Panc1 (cell line): ENCODE results near the gene FNBP1L. TPM values are rescaled to one million over a fixed set of nuclear protein-coding genes. Genes with fewer than 3 reads are reported as not detected.
A peak's percentile ranks its signal among the peaks of the same experiment; 100 is the strongest.

Source experiments
- ATAC-seq: fragments of 200-7000 bp; cut with Tn5 transposase; 2 replicates; pipeline ENCODE4 v1.9.1; 2020; ENCODE audit warnings: mild to moderate bottlenecking, moderate library complexity
- BruUV-seq: library from RNA; stranded (reverse); fragments of 400-500 nt; replicated peaks from 2 replicates; lab custom pipeline; 2021; lab: Mats Ljungman, UMichigan
- CTCF ChIA-PET: fragments of 300-600 bp; sonication (Branson Sonifier 250); formaldehyde crosslinking; loops from one replicate; lab custom pipeline; 2022; ENCODE audit warnings: antibody characterized with exemption; lab: Charles Lee
- POLR2A ChIA-PET: fragments of 300-600 bp; sonication (Branson Sonifier 250); formaldehyde crosslinking; loops from one replicate; lab custom pipeline; 2022; ENCODE audit warnings: antibody characterized with exemption; lab: Charles Lee
- DNase-seq: peaks from one replicate; pipeline ENCODE4 v3.0.0-alpha.2; 2010; ENCODE audit warnings: low read depth, low spot score
- H3K27ac ChIP-seq: 2 replicates; pipeline ENCODE4 v1.5.1; 2011; ENCODE audit warnings: mild to moderate bottlenecking, low read length, inconsistent platforms
- H3K27me3 ChIP-seq: fragments of 200-500 bp; sonication (Bioruptor generic); 2 replicates; pipeline ENCODE4 v1.6.0; 2014; ENCODE audit warnings: low read length, inconsistent platforms; ENCODE audit not compliant: control insufficient read depth, insufficient read depth
- H3K36me3 ChIP-seq: fragments of 200-500 bp; sonication (Bioruptor generic); 2 replicates; pipeline ENCODE4 v1.5.1; 2014; ENCODE audit warnings: inconsistent platforms, mild to moderate bottlenecking, low read length, moderate library complexity; ENCODE audit not compliant: control insufficient read depth, insufficient read depth
- H3K4me1 ChIP-seq: 2 replicates; pipeline ENCODE4 v1.5.1; 2011; ENCODE audit warnings: inconsistent platforms, mild to moderate bottlenecking, low read length, moderate library complexity; ENCODE audit not compliant: control insufficient read depth, insufficient read depth
- H3K4me3 ChIP-seq, 2 experiments: 2 replicates each; pipeline ENCODE4 v1.5.1; 2011 to 2012; ENCODE audit warnings: low read depth in 2 of 2, low read length in 2 of 2, mild to moderate bottlenecking in 2 of 2, inconsistent platforms in 1 of 2, moderate library complexity in 1 of 2
- H3K9me3 ChIP-seq: fragments of 200-500 bp; sonication (Bioruptor generic); 2 replicates; pipeline ENCODE4 v1.5.1; 2014; ENCODE audit warnings: low read depth, mild to moderate bottlenecking, inconsistent platforms, low read length, moderate library complexity; ENCODE audit not compliant: control insufficient read depth, insufficient read depth
- POLR2AphosphoS5 ChIP-seq: IDR thresholded peaks from 2 replicates; pipeline ENCODE4 v1.6.1; 2012; ENCODE audit warnings: mild to moderate bottlenecking, low read depth, low read length, moderate library complexity
- REST ChIP-seq, 2 experiments: IDR thresholded peaks; 2 replicates each; pipeline ENCODE4 v1.6.1; 2011 to 2012; ENCODE audit warnings: low read depth in 2 of 2, control low read depth in 1 of 2, low read length in 1 of 2, mild to moderate bottlenecking in 1 of 2, moderate library complexity in 1 of 2; ENCODE audit not compliant: insufficient read depth in 1 of 2
- SIN3A ChIP-seq: IDR thresholded peaks from 2 replicates; pipeline ENCODE4 v1.6.1; 2012; ENCODE audit warnings: low read depth, mild to moderate bottlenecking, low read length, moderate library complexity, borderline replicate concordance; ENCODE audit not compliant: insufficient read depth
- TCF7L2 ChIP-seq: IDR thresholded peaks from 2 replicates; pipeline ENCODE4 v1.6.1; 2011; ENCODE audit warnings: mild to moderate bottlenecking, low read depth, low read length, inconsistent platforms
- in situ Hi-C: cut with HindIII; loops from 2 replicates; pipeline ENCODE4 v1.10.0; 2016; ENCODE audit warnings: low sequenced_read_pairs, low pct_unique_long_range_greater_than_20kb
- intact Hi-C: fragments of 100-400 bp; cut with micrococcal nuclease; formaldehyde crosslinking; loops from one replicate; pipeline ENCODE4 v1.10.0; 2022; ENCODE audit not compliant: unreplicated experiment
- total RNA-seq: library from RNA; stranded (reverse); gene quantifications from one replicate; pipeline ENCODE4 v1.2.1, GENCODE V29; 2021; ENCODE audit not compliant: unreplicated experiment
- TF ChIP-seq, protein P1 (sequence below): fragments of 450-650 bp; IDR thresholded peaks from 2 replicates; pipeline ENCODE4 v1.5.1; 2017; ENCODE audit warnings: mild to moderate bottlenecking

Gene FNBP1L
- total RNA-seq, 1 experiment from 2014 or later: 25.1 TPM

- peak overlapping the region; percentile 85 for H3K27ac ChIP-seq
- in situ Hi-C loops: no loop called here
- H3K9me3 ChIP-seq: no peaks in the 10 kb centered on the region
- peak overlapping the region; percentile 85 to 86 for H3K4me3 ChIP-seq
- ATAC-seq (peak; percentile 79), DNase-seq (no peak)
- no peak for TF ChIP-seq REST (IDR thresholded peaks at IDR 0.05; ENCODE audit: insufficient read depth in 1 of 2, low read depth in 2 of 2, low read length in 1 of 2)
- no peak for TF ChIP-seq POLR2AphosphoS5
- TF ChIP-seq SIN3A: 0 out of 2 replicates have a peak, but pooled peaks have one; percentile 13
- TF ChIP-seq, protein P1, sequence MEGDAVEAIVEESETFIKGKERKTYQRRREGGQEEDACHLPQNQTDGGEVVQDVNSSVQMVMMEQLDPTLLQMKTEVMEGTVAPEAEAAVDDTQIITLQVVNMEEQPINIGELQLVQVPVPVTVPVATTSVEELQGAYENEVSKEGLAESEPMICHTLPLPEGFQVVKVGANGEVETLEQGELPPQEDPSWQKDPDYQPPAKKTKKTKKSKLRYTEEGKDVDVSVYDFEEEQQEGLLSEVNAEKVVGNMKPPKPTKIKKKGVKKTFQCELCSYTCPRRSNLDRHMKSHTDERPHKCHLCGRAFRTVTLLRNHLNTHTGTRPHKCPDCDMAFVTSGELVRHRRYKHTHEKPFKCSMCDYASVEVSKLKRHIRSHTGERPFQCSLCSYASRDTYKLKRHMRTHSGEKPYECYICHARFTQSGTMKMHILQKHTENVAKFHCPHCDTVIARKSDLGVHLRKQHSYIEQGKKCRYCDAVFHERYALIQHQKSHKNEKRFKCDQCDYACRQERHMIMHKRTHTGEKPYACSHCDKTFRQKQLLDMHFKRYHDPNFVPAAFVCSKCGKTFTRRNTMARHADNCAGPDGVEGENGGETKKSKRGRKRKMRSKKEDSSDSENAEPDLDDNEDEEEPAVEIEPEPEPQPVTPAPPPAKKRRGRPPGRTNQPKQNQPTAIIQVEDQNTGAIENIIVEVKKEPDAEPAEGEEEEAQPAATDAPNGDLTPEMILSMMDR: no peak; the same call in 1 of the 2 replicates
- no peak for TF ChIP-seq TCF7L2
- peaks cover 6% of the 10 kb centered on the region for H3K4me1 ChIP-seq
- BruUV-seq: no TSS peak
- ChIA-PET POLR2A (interaction anchor here (0.6 kb wide), 1 partner anchor 198 kb away, joined by 4 read pairs; no protein-coding TSS in a partner anchor), CTCF (interaction anchor here (1.0 kb wide), 1 partner anchor 16 kb away, joined by 3 read pairs; no protein-coding TSS in a partner anchor)
- H3K36me3 ChIP-seq: peaks cover 2% of the 10 kb centered on the region; the same call in 1 of the 2 replicates
- H3K27me3 ChIP-seq: no peaks in the 10 kb centered on the region
- intact Hi-C loops: loop anchor here (10.0 kb wide), 1 partner anchor 96 kb away; no protein-coding TSS in a partner anchor
Observed at GRCh38 chr1:93448292-93448982, 519 bp downstream of the FNBP1L start.

GRCh38 chr1:93448983-93449804, 1.3 kb downstream of the FNBP1L start:
- ATAC-seq (peak; percentile 56), DNase-seq (no peak)
- intact Hi-C loops (loop anchor here (10.0 kb wide), 1 partner anchor 96 kb away; no protein-coding TSS in a partner anchor), in situ Hi-C loops (no loop called here)
- no peaks in the 10 kb centered on the region for H3K27me3 ChIP-seq
- H3K4me3 ChIP-seq: peak overlapping the region; percentile 85 to 86
- CTCF ChIA-PET: interaction anchor here (1.0 kb wide), 1 partner anchor 15 kb away, joined by 3 read pairs; no protein-coding TSS in a partner anchor
- H3K36me3 ChIP-seq: peaks cover 2% of the 10 kb centered on the region; the same call in 1 of the 2 replicates
- H3K27ac ChIP-seq: peak overlapping the region; percentile 85
- H3K9me3 ChIP-seq: no peaks in the 10 kb centered on the region
- BruUV-seq: no TSS peak
- TF ChIP-seq, protein P1: peak; percentile 27
- TF ChIP-seq SIN3A: no peak
- POLR2A ChIA-PET: no interaction called here
- peaks cover 11% of the 10 kb centered on the region for H3K4me1 ChIP-seq
